Fibroblast of mammary gland (primary cell): ENCODE measurements around the gene PGGT1B.

Experiments used
- DNase-seq: peaks from one replicate; pipeline ENCODE4 v3.0.0-alpha.2; 2010; ENCODE audit warnings: low read depth
- H3K4me3 ChIP-seq: 2 replicates; pipeline ENCODE4 v1.5.1; 2011; ENCODE audit warnings: low read depth, mild to moderate bottlenecking, low read length, moderate library complexity; ENCODE audit not compliant: control insufficient read depth
- CTCF ChIP-seq: conservative IDR thresholded peaks from 2 replicates; pipeline ENCODE4 v1.5.1; 2011; ENCODE audit warnings: low read depth, low read length, inconsistent platforms; ENCODE audit not compliant: control insufficient read depth, insufficient read depth

Gene PGGT1B

GRCh38 chr5:115237066-115237465 is 25.6 kb downstream of the PGGT1B start:
- no peak for TF ChIP-seq CTCF
- no peak overlapping the region for H3K4me3 ChIP-seq
- DNase-seq, result no peak

DNA sequence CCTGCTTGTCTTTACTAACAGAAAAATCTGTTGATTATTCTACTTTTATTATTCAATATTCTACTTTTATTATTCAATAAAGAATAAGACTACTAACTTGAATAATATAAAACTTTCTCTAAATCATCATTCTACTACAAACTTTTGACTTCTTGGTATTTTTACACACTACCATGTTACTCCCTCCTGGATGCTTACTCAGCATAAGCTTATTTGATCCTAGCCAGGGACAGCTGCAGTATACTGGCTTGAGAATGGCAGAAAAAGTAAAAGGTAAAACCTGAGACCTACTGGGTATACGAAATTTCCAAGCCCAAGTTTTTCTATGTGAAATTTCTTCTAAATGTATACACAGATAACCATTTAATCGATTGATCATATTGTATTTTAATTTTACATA is 26.1 kb downstream of the PGGT1B start:
- H3K4me3 ChIP-seq, result no peak overlapping the region
- no peak for DNase-seq
- no peak for TF ChIP-seq CTCF

DNA sequence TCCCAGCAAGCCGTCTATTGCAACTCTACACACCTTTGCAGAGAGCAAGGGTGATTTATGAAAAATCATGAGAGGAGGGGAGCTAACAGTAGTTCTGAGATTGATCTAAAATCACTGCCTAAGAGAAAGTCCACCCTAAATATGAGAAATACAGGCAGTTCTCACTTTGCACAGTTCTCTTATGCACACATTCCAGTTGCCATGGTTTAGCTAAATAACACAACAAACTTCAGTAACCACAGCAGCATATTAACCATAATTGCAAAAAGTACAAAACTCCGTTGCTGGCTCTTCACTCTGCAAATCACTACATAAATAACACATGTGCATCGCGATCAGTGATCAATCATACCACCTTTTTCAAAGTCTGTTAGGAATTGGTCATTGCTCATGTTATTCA is 31.1 kb downstream of the PGGT1B start:
- TF ChIP-seq CTCF, result no peak
- H3K4me3 ChIP-seq, result no peak overlapping the region

GRCh38 chr5:115229606-115230005 is 33.1 kb downstream of the PGGT1B start:
- DNase-seq, result peak; percentile 5
- H3K4me3 ChIP-seq, result no peak overlapping the region
- no peak for TF ChIP-seq CTCF

More for the DNA sequence above, 31.1 kb downstream of the PGGT1B start:
- DNase-seq, result no peak

DNA sequence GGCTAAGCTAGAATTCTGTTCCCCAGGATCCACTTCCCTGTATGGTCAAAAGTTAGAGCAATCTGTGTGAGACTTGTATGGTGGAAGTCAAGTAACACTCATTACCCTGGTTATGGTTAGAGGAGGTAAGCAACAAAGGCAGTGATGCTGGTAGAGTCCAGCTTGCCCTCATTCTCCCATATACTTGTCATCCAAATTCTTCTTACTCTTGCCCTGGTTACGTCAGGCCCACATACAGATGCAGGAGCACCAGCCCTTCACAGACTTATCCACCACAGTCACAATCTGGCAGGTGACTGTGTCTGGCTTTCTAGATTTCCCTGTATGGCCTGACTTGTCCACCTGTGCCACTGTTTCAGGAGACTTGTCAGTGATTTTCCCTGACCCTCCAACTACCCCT is 35.4 kb downstream of the PGGT1B start:
- TF ChIP-seq CTCF, result no peak
- no peak for DNase-seq
- no peak overlapping the region for H3K4me3 ChIP-seq

DNA sequence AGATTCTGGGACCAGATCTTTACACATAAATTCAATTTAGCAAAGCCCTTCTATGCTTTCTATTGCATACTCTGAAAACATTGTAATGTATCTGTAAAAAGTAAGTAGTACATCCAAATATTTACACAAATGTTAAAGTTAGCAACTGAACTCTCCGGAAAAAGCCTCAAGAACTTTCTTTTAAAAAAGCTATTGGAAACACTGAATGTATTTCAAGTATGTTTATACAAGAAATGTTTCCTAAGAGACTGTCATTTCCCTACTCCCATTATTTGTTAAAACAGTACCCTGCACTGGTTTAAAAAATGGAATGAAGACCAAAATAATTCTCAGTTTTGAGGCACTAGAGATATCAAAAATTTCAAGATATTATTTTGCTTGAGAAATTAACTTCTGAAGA is 48.1 kb downstream of the PGGT1B start:
- H3K4me3 ChIP-seq, result no peak overlapping the region
- no peak for TF ChIP-seq CTCF
- no peak for DNase-seq

DNA sequence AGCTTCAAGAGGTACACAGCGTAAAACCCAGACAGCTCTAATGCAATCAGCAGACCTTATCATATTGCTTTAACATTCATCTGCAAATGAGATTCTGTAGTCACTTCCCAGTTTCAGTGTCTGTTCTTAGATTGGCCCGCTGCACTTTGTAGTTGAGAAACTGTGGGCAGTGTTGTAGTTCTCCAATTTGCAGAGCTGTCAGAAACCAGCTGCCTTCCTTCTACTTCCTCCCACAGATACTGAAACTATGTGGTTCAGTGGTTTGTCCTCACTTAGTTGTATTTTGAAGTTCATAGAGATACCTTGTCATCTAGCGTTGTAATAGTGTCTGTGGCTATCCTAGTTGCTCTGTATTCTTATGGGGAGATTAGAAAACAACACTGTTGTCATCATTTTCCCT is 53.4 kb downstream of the PGGT1B start:
- no peak overlapping the region for H3K4me3 ChIP-seq
- TF ChIP-seq CTCF, result no peak
- DNase-seq, result no peak
